GM19240 (cell line): ENCODE measurements around the gene CCM2.
"Not testable (repeated sequence)": the region's sequence is repeated elsewhere in the genome, so short reads cannot be mapped to it uniquely, and the experiment has no call there.

Experiments used
- DNase-seq: peaks from one replicate; pipeline ENCODE4 v3.0.0; 2011; ENCODE audit warnings: low spot score; ENCODE audit not compliant: insufficient read length

Gene CCM2

GRCh38 chr7:45033261-45033930, 33.4 kb downstream of the CCM2 start:
- no peak for DNase-seq

- no peak for DNase-seq
These were observed 33.9 kb downstream of the CCM2 start for GRCh38 chr7:45033931-45034290.

DNA sequence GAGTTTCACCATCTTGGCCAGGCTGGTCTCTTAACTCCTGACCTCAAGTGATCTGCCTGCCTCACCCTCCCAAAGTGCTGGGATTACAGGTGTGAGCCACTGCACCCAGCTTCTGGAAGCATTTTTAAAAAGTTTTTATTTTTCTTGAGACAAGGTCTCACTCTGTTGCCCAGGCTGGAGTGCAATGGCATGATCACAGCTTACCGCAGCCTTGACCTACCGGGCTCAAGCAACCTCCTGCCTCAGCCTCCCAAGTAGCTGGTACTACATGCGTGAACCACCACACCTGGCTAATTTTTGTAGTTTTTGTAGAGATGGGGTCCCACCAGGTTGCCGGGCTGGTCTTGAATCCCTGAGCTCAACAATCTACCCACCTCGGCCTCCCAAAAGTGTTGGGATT, 34.7 kb downstream of the CCM2 start:
- not testable (repeated sequence) for DNase-seq

DNA sequence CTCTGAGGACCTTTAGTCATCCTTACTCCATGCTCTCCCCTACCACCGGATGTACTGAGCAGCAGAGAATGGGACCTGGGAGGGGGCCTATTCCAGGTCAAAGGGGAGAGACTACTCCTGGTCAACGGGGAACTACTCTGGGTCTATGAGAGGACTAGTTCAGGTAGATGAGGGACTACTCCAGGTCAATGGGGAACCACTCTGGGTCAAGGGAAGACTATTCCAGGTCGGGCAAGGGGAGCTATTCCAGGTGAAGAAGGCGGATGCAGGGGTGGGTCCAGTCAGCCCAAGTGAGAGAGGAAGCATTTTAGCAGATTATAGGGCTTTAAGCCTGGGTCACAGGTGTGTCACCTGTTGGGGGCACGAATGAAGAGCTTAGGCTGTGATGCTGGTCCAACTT, 35.4 kb downstream of the CCM2 start:
- DNase-seq, result no peak

DNA sequence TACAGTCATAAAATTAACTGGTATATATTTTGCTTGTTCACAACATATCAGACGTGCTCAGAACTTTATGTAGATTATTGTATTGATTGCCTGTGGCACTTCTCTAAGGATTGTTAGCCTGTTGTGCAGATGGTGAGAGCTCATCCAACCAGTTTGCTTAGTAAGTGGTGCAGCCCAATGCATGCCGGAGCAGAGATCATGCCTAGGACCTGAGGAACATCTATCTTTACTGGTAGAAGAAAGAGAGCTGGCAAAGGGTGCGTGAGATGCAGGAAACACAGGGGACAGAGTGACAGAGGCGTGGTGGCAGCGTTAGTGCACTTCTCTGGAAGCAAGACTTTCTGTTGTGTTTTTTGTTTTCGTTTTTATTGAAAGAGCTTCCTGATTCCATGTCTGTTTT, 35.9 kb downstream of the CCM2 start:
- DNase-seq, result no peak

GRCh38 chr7:45036317-45036716, 36.3 kb downstream of the CCM2 start:
- DNase-seq, result no peak

DNA sequence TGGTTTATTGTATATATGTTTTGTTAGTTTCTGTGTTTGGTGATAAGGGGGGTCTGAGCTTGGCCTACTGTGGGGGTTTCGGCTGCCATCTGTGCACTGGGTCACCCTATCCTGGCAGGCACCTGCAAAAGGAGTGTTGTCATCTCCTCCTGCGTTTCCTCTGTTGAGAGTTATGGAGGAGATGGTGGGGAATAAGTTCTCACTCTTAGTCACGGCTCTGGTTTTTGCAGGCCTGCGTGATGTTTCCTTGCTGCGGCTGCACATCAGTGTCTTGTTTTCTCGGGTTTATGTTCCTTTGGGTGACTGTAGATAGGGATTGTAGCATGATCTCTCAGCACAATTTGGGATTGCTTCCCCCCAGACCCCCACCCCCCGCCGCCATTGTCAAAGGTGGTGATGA, 36.8 kb downstream of the CCM2 start:
- no peak for DNase-seq

DNA sequence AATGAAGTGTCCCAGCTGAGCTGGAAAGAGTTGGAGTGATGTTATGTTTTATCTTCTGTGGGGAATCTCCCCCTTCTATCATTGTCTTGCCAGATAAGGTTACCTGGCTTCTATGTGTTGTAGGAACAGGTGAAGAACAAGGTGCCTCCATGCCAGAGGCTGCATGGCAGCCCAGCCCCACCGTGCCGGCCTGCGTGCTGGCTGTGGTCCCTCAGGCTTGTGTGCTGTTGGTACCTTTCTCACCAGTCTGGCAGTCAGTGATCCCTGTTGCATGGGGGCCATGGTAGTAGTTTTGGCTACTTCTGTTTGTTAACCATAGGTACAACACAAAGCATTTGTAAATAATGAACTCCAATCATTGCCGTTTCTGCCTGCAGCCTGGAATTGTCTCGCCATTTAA, 37.9 kb downstream of the CCM2 start:
- no peak for DNase-seq

DNA sequence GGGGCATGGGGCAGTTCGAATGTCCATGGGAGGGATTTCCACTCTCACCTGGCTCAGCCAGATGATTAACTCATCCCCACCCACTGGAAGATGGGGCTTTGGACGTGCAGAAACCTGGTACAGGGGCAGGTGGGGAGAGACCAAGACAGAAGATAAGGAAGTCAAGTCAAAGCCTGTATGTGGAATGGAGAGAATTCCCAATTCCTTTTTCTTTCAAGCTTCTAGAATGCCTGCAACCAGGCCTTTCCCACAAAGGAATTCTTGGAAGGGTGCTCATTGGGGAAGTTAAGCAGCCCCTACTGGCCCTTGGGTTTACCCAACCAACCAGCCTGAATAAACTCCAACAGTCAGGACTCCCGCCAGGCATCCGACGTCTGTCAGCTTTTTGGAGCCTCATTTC, 39.1 kb downstream of the CCM2 start:
- no peak for DNase-seq

GRCh38 chr7:45044338-45044737, 44.3 kb downstream of the CCM2 start:
- DNase-seq, result no peak

DNA sequence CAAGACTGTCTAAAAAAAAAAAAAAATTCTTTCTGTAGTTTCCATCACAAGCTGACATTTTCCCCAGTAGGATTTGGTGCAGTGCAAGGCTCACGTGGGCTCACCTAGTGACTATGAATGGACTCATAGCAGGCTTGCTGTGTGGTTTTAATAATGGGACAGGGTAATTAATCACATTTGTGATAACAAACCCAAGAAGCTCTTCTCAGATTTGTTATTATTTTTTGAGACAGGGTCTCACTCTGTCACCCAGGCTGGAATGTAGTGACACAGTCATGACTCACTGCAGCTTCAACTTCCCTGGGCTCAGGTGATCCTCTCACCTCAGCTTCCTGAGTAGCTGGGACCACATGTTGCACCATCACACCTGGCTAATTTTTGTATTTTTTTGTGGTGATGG, 48.7 kb downstream of the CCM2 start:
- no peak for DNase-seq

DNA sequence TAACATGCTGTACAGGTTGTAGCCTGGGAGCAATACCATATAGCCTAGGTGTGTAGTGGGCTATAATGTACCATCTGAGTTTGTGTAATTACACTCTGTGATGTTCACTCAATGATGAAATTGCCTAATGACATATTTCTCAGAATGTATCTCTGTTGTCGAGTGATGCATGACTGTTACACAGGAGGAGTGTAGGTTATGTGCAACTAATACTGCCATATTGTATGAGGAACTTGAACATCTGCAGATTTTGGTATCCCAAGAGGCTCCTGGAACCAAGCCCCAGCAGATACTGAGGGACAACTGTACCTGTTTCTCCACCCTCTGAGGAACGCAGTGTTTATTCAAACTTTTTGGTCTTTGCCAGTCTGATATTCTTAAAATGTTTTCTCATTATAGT, 50.2 kb downstream of the CCM2 start:
- no peak for DNase-seq

- DNase-seq, result no peak
These were observed 52.0 kb downstream of the CCM2 start for GRCh38 chr7:45052011-45052410.

- no peak for DNase-seq
These were observed 53.4 kb downstream of the CCM2 start for GRCh38 chr7:45053401-45053800.

- no peak for DNase-seq
These were observed 53.9 kb downstream of the CCM2 start for GRCh38 chr7:45053941-45054340.

DNA sequence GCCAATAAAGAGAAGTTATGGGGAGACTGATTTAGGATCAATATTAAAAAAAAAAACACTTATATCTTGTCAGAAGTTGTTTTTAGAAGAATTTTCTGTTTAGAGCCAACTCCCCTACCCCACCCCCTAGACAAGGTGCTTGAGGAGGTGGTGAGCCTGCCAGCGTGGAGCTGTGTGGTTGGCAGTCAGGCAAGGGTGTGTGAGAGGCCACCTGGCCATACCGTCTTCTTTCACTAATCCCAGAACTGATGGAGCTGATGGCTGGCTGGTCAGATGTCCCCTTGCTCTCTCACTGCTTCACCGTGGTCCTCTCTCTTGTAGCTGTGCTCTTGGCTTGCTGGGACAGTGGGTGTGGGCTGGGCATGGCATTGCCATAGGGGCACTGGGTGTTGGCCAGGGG, 54.4 kb downstream of the CCM2 start:
- no peak for DNase-seq

DNA sequence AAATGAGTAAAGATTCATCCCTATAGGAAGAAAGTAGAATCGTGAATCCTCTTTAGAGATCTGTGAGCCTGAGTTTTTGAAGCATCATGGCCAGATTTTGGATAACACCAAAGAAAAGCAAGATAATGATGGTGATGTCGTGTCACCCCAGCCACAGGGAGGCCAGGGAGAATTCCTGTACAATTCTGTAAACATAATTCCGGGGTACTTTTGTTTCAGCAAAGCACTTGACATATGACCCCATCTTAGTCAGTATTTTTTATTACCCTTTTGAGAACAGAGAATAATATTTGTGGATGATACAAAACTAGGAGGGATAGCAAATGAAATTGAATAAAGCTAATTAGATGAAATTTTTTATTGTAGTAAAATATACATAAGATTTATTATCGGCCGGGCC, 55.0 kb downstream of the CCM2 start:
- no peak for DNase-seq

DNA sequence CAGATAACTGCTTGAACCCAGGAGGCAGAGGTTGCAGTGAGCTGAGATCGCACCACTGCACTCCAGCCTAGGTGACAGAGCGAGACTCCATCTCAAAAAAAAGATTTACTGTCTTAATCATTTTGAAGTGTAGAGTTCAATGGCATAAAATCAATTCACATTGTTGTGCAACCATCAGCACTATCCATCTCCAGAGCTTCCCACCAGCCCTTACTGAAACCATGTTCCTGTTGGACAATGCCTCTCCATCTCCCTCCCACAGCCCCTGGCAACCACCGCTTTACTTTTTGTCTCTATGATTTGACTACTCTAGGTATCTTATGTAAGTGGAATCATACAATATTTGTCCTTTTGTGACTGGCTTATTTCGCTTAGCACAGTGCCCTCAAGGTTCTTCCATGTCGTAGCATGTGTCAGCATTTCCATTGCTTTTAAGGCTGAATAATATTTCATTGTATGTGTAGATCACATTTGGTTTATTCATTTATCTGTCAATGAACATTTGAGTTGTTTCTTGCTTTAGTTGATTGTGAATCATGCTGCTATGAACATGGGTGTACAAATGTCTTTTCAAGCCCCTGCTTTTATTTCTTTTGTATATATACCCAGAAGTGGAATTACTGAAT, 55.7 kb downstream of the CCM2 start:
- no peak for DNase-seq

DNA sequence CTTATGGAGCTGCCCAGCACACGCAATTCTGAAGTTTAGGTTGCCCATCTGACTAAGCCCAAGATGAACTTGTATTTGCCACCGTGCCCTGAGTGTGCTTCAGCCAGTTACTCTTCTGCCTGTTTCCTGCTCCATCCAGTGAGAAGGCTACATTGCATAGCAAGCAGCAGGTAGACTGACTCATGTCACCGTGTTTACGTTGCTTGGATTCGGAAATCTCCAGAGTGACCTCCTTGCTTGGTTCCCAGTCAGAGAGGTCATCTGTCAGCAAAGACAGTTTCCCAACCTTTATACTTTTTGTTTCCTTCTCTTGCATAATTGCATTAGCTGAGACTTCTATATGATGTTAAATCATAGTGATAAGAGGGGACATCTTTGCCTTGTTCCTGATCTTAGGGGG, 57.9 kb downstream of the CCM2 start:
- no peak for DNase-seq

DNA sequence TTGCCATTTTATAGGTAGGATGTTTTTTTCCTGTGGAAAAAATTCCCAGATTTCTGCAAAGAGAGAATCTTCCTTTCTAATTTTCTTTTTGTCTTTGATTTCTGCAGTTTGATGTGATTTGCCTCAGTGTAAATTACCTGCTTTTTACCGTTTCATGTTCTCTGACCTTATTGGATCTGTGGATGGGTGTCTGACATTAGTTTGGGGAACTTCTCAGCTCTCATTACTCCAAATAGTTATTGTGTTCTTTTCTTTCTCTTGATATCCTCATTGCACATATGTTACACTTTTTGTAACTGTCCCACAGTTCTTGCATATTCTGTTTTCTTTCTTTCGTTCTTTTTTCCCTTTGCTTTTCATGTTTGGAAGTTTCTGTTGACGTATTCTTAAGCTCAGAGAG, 60.3 kb downstream of the CCM2 start:
- no peak for DNase-seq

GRCh38 chr7:45061352-45061751, 61.4 kb downstream of the CCM2 start:
- DNase-seq, result no peak

- no peak for DNase-seq
These were observed 61.9 kb downstream of the CCM2 start for GRCh38 chr7:45061806-45062425.

DNA sequence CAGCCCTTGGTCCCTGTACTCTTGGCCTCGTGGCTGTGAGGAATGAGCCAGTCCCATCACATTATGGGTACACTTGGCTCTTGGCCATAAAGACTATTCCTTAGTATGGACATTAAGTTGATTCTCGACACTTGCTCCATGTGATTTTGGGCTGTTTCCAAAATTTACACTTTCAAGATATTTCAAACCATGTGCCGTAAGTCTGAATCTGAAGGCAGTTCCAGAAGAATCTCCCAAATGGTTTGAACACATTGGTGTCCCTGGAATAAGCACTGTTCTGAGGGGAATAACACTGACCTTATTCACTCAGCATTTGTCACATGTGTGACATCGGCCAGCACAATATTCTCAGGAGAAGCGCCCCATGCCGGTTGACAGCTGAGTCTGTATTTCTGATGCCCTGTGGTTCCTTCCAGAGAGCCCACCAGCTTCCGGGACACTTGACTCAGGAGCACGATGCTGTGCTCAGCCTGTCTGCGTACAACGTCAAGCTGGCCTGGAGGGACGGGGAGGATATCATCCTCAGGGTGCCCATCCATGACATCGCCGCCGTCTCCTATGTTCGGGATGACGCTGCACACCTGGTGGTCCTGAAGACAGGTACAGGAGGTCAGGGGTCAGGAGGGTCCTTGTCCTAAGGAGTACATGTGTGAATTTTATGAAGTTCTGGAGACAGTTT, 64.2 kb downstream of the CCM2 start:
- DNase-seq, result no peak
